Endothelial cell of umbilical vein (primary cell): ENCODE measurements around the gene ANKRD28. TPM values are rescaled to one million over a fixed set of nuclear protein-coding genes. Genes with fewer than 3 reads are reported as not detected.

Source experiments
- BruUV-seq: library from RNA; stranded (reverse); fragments of 400-500 nt; replicated peaks from 2 replicates; lab custom pipeline; 2021; lab: Mats Ljungman, UMichigan
- CTCF ChIA-PET: fragments of 300-600, 350-600 bp; sonication (Branson Sonifier 250); formaldehyde crosslinking; loops from one replicate; lab custom pipeline; 2021; ENCODE audit warnings: antibody characterized with exemption, inconsistent platforms; lab: Charles Lee
- POLR2A ChIA-PET: fragments of 300-600, 350-600 bp; sonication (Branson Sonifier 250); formaldehyde crosslinking; loops from one replicate; lab custom pipeline; 2021; ENCODE audit warnings: antibody characterized with exemption, inconsistent platforms; lab: Charles Lee
- DNase-seq: peaks from one replicate; pipeline ENCODE4 v3.0.0-alpha.2; 2011; ENCODE audit warnings: low read depth, low spot score
- FAIRE-seq: peaks from 2 replicates; lab custom pipeline; 2011; peaks lifted over from hg19 to GRCh38; lab: Jason Lieb, UNC
- H2AFZ ChIP-seq: 2 replicates; pipeline ENCODE4 v1.6.0; 2012; ENCODE audit warnings: low read depth, low read length, control low read depth, inconsistent platforms
- H3K27ac ChIP-seq: 2 replicates; pipeline ENCODE4 v1.5.1; 2011; ENCODE audit warnings: low read depth, mild to moderate bottlenecking, control low read depth, low read length, moderate library complexity; ENCODE audit not compliant: insufficient read depth
- H3K27me3 ChIP-seq, 2 experiments: 2 replicates each; pipeline versions ENCODE4 v1.6.0 to v1.6.1; 2011; ENCODE audit warnings: low read length in 2 of 2, mixed read lengths in 1 of 2; ENCODE audit not compliant: control insufficient read depth in 2 of 2, insufficient read depth in 2 of 2
- H3K36me3 ChIP-seq, 2 experiments: 2 replicates in 1 of 2; 3 replicates in 1 of 2; pipeline ENCODE4 v1.5.1; 2011; ENCODE audit warnings: low read length in 2 of 2, mild to moderate bottlenecking in 1 of 2, moderate library complexity in 1 of 2; ENCODE audit not compliant: control insufficient read depth in 2 of 2, insufficient read depth in 2 of 2; ENCODE audit errors: extremely low read depth in 1 of 2
- H3K4me1 ChIP-seq: 3 replicates; pipeline ENCODE4 v1.5.1; 2011; ENCODE audit warnings: mild to moderate bottlenecking, low read length; ENCODE audit not compliant: control insufficient read depth, insufficient read depth; ENCODE audit errors: extremely low read depth
- H3K4me2 ChIP-seq: 2 replicates; pipeline ENCODE4 v1.6.1; 2011; ENCODE audit warnings: low read length, control low read depth, mixed read lengths; ENCODE audit not compliant: insufficient read depth
- H3K4me3 ChIP-seq, 3 experiments: fragments of 200-600 bp in 1 of 3; sonication (generic), shearing (Covaris generic) in 1 of 3; replicated peaks in 1 of 3; 2 replicates each; pipeline ENCODE4 v1.5.1; 2011 to 2016; ENCODE audit warnings: control low read depth in 3 of 3, low read length in 3 of 3, mild to moderate bottlenecking in 2 of 3, inconsistent platforms in 1 of 3, low read depth in 1 of 3, moderate library complexity in 1 of 3; ENCODE audit not compliant: insufficient read depth in 1 of 3
- H3K79me2 ChIP-seq: 2 replicates; pipeline ENCODE4 v1.6.0; 2012; ENCODE audit warnings: low read length, inconsistent platforms; ENCODE audit not compliant: control insufficient read depth, insufficient read depth
- H3K9ac ChIP-seq: replicated peaks from 2 replicates; pipeline ENCODE3; 2011; ENCODE audit warnings: low read length, control low read depth; ENCODE audit not compliant: insufficient read depth; ENCODE audit errors: extremely low read depth
- H3K9me1 ChIP-seq: replicated peaks from 3 replicates; pipeline ENCODE4 v1.6.0; 2011; ENCODE audit warnings: mild to moderate bottlenecking, low read length; ENCODE audit not compliant: control insufficient read depth, insufficient read depth; ENCODE audit errors: extremely low read depth
- H3K9me3 ChIP-seq: replicated peaks from 2 replicates; pipeline ENCODE4 v1.5.1; 2012; ENCODE audit warnings: low read length, inconsistent platforms; ENCODE audit not compliant: control insufficient read depth, insufficient read depth
- H4K20me1 ChIP-seq: replicated peaks from 2 replicates; pipeline ENCODE3; 2011; ENCODE audit warnings: mild to moderate bottlenecking, low read length; ENCODE audit not compliant: control insufficient read depth, insufficient read depth; ENCODE audit errors: extremely low read depth
- EZH2 ChIP-seq: IDR thresholded peaks from 2 replicates; pipeline ENCODE4 v1.6.1; 2012; ENCODE audit warnings: borderline replicate concordance, low read depth, mild to moderate bottlenecking, moderate library complexity, low read length, inconsistent platforms; ENCODE audit not compliant: severe bottlenecking
- FOS ChIP-seq: IDR thresholded peaks from 2 replicates; pipeline ENCODE4 v1.6.1; 2011; ENCODE audit warnings: mild to moderate bottlenecking, low read length, moderate library complexity, borderline replicate concordance; ENCODE audit not compliant: insufficient read depth
- GATA2 ChIP-seq: IDR thresholded peaks from 2 replicates; pipeline ENCODE4 v1.7.0; 2011; ENCODE audit warnings: low read depth, mild to moderate bottlenecking, moderate library complexity, mixed read lengths, low read length; ENCODE audit not compliant: insufficient read length, insufficient read depth
- JUN ChIP-seq: IDR thresholded peaks from 2 replicates; pipeline ENCODE4 v1.6.1; 2011; ENCODE audit warnings: borderline replicate concordance, low read depth; ENCODE audit not compliant: insufficient read length, insufficient read depth
- MYC ChIP-seq: IDR thresholded peaks from one replicate; pipeline ENCODE4 v1.6.1; 2011; ENCODE audit warnings: mild to moderate bottlenecking, low read depth, low read length
- POLR2A ChIP-seq: IDR thresholded peaks from 2 replicates; pipeline ENCODE4 v1.6.1; 2012; ENCODE audit warnings: low read depth, mild to moderate bottlenecking, control low read depth, low read length
- POLR2AphosphoS5 ChIP-seq: IDR thresholded peaks from 2 replicates; pipeline ENCODE4 v1.6.1; 2012; ENCODE audit warnings: low read depth, mild to moderate bottlenecking, control low read depth, low read length, moderate library complexity; ENCODE audit not compliant: insufficient read depth
- dilution Hi-C: fragments of 300-500 bp; cut with MboI; formaldehyde crosslinking; loops from one replicate; pipeline ENCODE4 v1.15.0; 2019; ENCODE audit warnings: low sequenced_read_pairs; ENCODE audit not compliant: extremely low pct_ligation_motif_present
- intact Hi-C: fragments of 100-400 bp; cut with micrococcal nuclease; formaldehyde crosslinking; loops from one replicate; pipeline ENCODE4 v1.10.0; 2022
- polyA plus RNA-seq, 4 experiments: library from polyadenylated mRNA; depleted of rRNA in 3 of 4; stranded (reverse) in 3 of 4; unstranded in 1 of 4; fragments of >200 nt; gene quantifications; 2 replicates each; pipeline versions ENCODE4 v1.2.1 to v1.2.3, GENCODE V29; 2011 to 2012; ENCODE audit warnings: missing spikeins in 1 of 4
- total RNA-seq: library from RNA; stranded (reverse); gene quantifications from 2 replicates; pipeline ENCODE4 v1.2.3, GENCODE V29; 2021
- TF ChIP-seq, protein P1 (sequence below), 2 donors: IDR thresholded peaks; 1 replicate in 1 of 2; 2 replicates in 1 of 2; pipeline ENCODE4 v1.5.1; 2011; ENCODE audit warnings: low read length in 2 of 2, mild to moderate bottlenecking in 2 of 2, moderate library complexity in 2 of 2, control low read depth in 1 of 2, inconsistent platforms in 1 of 2, low read depth in 1 of 2; ENCODE audit not compliant: insufficient read depth in 1 of 2; ENCODE audit errors: extremely low read depth in 1 of 2
- TF ChIP-seq, protein P2 (sequence below): IDR thresholded peaks from 2 replicates; pipeline ENCODE4 v1.6.1; 2011; ENCODE audit not compliant: insufficient read depth, insufficient read length

Gene ANKRD28
- total and polyA plus RNA-seq, 2 donors (not counting 3 experiments of a cell fraction or from before 2014, with no cell fraction given), result 36.7 to 97.3 TPM

DNA sequence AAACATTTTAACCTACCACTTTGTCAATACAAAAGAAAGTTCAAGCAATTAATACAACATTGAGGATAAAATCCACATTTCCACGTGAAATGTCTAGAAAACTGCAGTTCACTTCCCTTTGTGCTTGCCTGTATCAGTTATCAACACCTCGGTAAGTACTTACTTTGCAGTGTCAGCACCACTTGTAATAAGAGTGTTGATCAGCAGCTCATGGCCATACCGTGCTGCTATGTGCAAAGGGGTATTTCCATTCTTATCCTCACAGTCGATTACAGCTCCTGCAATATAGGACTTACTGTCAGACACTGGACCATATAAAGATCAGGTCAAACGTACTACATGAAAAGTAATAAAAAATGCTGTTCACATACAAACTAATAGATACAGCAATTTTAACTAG, 84.4 kb downstream of the ANKRD28 start:
- dilution Hi-C loops, result no loop called here
- H3K79me2 ChIP-seq, result peaks cover 8% of the 10 kb centered on the region
- no peak overlapping the region for H3K4me2 ChIP-seq
- no peak overlapping the region for H3K4me3 ChIP-seq
- intact Hi-C loops, result no loop called here
- H3K27ac ChIP-seq, result no peak overlapping the region
- H3K4me1 ChIP-seq, result no peaks in the 10 kb centered on the region
- ChIA-PET POLR2A (no interaction called here), CTCF (interaction anchor here (1.0 to 1.5 kb wide), 3 partner anchors 10 to 99 kb away, joined by 4 to 6 read pairs (median 4); no protein-coding TSS in a partner anchor)
- BruUV-seq, result no TSS peak
- no peak overlapping the region for H3K9ac ChIP-seq
- no peak overlapping the region for H2AFZ ChIP-seq
- H3K36me3 ChIP-seq, result peaks cover 6 to 13% of the 10 kb centered on the region in 2 experiments
- H3K9me3 ChIP-seq, result no peaks in the 10 kb centered on the region
- H3K27me3 ChIP-seq, result no peaks in the 10 kb centered on the region
- TF ChIP-seq MYC (no peak), FOS (no peak), POLR2A (no peak), POLR2AphosphoS5 (no peak), EZH2 (no peak), GATA2 (no peak), JUN (no peak)
- TF ChIP-seq, protein P1, sequence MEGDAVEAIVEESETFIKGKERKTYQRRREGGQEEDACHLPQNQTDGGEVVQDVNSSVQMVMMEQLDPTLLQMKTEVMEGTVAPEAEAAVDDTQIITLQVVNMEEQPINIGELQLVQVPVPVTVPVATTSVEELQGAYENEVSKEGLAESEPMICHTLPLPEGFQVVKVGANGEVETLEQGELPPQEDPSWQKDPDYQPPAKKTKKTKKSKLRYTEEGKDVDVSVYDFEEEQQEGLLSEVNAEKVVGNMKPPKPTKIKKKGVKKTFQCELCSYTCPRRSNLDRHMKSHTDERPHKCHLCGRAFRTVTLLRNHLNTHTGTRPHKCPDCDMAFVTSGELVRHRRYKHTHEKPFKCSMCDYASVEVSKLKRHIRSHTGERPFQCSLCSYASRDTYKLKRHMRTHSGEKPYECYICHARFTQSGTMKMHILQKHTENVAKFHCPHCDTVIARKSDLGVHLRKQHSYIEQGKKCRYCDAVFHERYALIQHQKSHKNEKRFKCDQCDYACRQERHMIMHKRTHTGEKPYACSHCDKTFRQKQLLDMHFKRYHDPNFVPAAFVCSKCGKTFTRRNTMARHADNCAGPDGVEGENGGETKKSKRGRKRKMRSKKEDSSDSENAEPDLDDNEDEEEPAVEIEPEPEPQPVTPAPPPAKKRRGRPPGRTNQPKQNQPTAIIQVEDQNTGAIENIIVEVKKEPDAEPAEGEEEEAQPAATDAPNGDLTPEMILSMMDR (IDR thresholded peaks at IDR 0.05; ENCODE audit: extremely low read depth in 1 of 2, insufficient read depth in 1 of 2, low read depth in 1 of 2, low read length in 2 of 2), result no peak
- TF ChIP-seq, protein P2, sequence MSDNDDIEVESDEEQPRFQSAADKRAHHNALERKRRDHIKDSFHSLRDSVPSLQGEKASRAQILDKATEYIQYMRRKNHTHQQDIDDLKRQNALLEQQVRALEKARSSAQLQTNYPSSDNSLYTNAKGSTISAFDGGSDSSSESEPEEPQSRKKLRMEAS, result no peak
- FAIRE-seq, result no peak
- H3K9me1 ChIP-seq, result peaks cover 2% of the 10 kb centered on the region
- no peaks in the 10 kb centered on the region for H4K20me1 ChIP-seq
- DNase-seq, result no peak
